MCF 10A (cell line): Measurements from ENCODE around the gene CTNNB1. TPM values are rescaled to one million over a fixed set of nuclear protein-coding genes. Genes with fewer than 3 reads are reported as not detected.

Experiments used
- BruUV-seq: library from RNA; stranded (reverse); fragments of 400-500 nt; replicated peaks from 2 replicates; lab custom pipeline; 2021; lab: Mats Ljungman, UMichigan
- CTCF ChIA-PET: fragments of 300-600 bp; sonication (Branson Sonifier 250); formaldehyde crosslinking; extraction: SDS; loops from one replicate; lab custom pipeline; 2021; ENCODE audit warnings: antibody characterized with exemption, inconsistent platforms; lab: Yijun Ruan, JAX
- POLR2A ChIA-PET: fragments of 300-600, 350-650 bp; sonication (Branson Sonifier 250); formaldehyde crosslinking; extraction: SDS; loops from one replicate; lab custom pipeline; 2020; ENCODE audit warnings: antibody characterized with exemption, inconsistent platforms; lab: Yijun Ruan, JAX
- DNase-seq: peaks from one replicate; pipeline ENCODE4 v3.0.0-alpha.2; 2018; ENCODE audit not compliant: unreplicated experiment
- H3K27ac Mint-ChIP-seq: one replicate; pipeline ENCODE4 v1.8.0; 2022; ENCODE audit warnings: mild to moderate bottlenecking, low read depth, mixed read lengths; ENCODE audit not compliant: unreplicated experiment
- H3K27me3 Mint-ChIP-seq: one replicate; pipeline ENCODE4 v1.8.0; 2022; ENCODE audit warnings: mixed read lengths; ENCODE audit not compliant: insufficient read depth, unreplicated experiment
- H3K36me3 Mint-ChIP-seq: one replicate; pipeline ENCODE4 v1.8.0; 2022; ENCODE audit warnings: mild to moderate bottlenecking, moderate library complexity, mixed read lengths; ENCODE audit not compliant: insufficient read depth, unreplicated experiment
- H3K4me1 Mint-ChIP-seq: one replicate; pipeline ENCODE4 v1.8.0; 2022; ENCODE audit warnings: mixed read lengths; ENCODE audit not compliant: insufficient read depth, unreplicated experiment
- H3K4me3 Mint-ChIP-seq: one replicate; pipeline ENCODE4 v1.8.0; 2022; ENCODE audit warnings: mild to moderate bottlenecking, moderate library complexity, mixed read lengths; ENCODE audit not compliant: unreplicated experiment
- H3K9me3 Mint-ChIP-seq: one replicate; pipeline ENCODE4 v1.8.0; 2022; ENCODE audit warnings: mixed read lengths; ENCODE audit not compliant: unreplicated experiment
- CTCF ChIP-seq: fragments of 200-600 bp; IDR thresholded peaks from one replicate; pipeline ENCODE4 v1.8.0; 2022; ENCODE audit warnings: antibody characterized with exemption, mild to moderate bottlenecking; ENCODE audit not compliant: unreplicated experiment
- intact Hi-C: fragments of 100-400 bp; cut with micrococcal nuclease; formaldehyde crosslinking; loops from 2 replicates; pipeline ENCODE4 v1.14.1; 2022
- total RNA-seq: library from RNA; stranded (reverse); gene quantifications from 2 replicates; pipeline ENCODE4 v1.2.3, GENCODE V29; 2022

Gene CTNNB1
- total RNA-seq, 1 experiment from 2014 or later: 244 TPM

- no peaks in the 10 kb centered on the region for H3K27me3 Mint-ChIP-seq
- no TSS peak for BruUV-seq
- no peak for DNase-seq
- peaks cover 8% of the 10 kb centered on the region for H3K9me3 Mint-ChIP-seq
- peaks cover 7% of the 10 kb centered on the region for H3K4me1 Mint-ChIP-seq
- no peaks in the 10 kb centered on the region for H3K36me3 Mint-ChIP-seq
- no peak overlapping the region for H3K27ac Mint-ChIP-seq
- TF ChIP-seq CTCF: no peak
- ChIA-PET POLR2A (no interaction called here), CTCF (no interaction called here)
- intact Hi-C loops: no loop called here
- no peak overlapping the region for H3K4me3 Mint-ChIP-seq
Measured at GRCh38 chr3:41164777-41165176, 34.5 kb upstream of the CTNNB1 start.

- Mint-ChIP-seq H3K4me3 (no peak overlapping the region), H3K9me3 (peaks cover 8% of the 10 kb centered on the region), H3K27me3 (no peaks in the 10 kb centered on the region), H3K36me3 (no peaks in the 10 kb centered on the region), H3K27ac (no peak overlapping the region), H3K4me1 (no peaks in the 10 kb centered on the region)
- CTCF ChIA-PET: no interaction called here
- intact Hi-C loops: no loop called here
- BruUV-seq: no TSS peak
- POLR2A ChIA-PET: no interaction called here
- no peak for DNase-seq
- no peak for TF ChIP-seq CTCF
Measured at GRCh38 chr3:41167722-41168497, 31.4 kb upstream of the CTNNB1 start.

GRCh38 chr3:41169023-41169422 is 30.3 kb upstream of the CTNNB1 start:
- Mint-ChIP-seq H3K9me3 (peaks cover 8% of the 10 kb centered on the region), H3K4me3 (no peak overlapping the region), H3K4me1 (no peaks in the 10 kb centered on the region), H3K27ac (no peak overlapping the region), H3K27me3 (no peaks in the 10 kb centered on the region), H3K36me3 (no peaks in the 10 kb centered on the region)
- intact Hi-C loops: no loop called here
- ChIA-PET CTCF (interaction anchor here (0.5 kb wide), 1 partner anchor 581 kb away, joined by 3 read pairs; no protein-coding TSS in a partner anchor), POLR2A (interaction anchor here (1.0 kb wide), 1 partner anchor 23 kb away, joined by 3 read pairs; no protein-coding TSS in a partner anchor)
- no TSS peak for BruUV-seq
- peak; percentile 5 for DNase-seq
- no peak for TF ChIP-seq CTCF

- no peak overlapping the region for H3K27ac Mint-ChIP-seq
- H3K36me3 Mint-ChIP-seq: no peaks in the 10 kb centered on the region
- no peaks in the 10 kb centered on the region for H3K9me3 Mint-ChIP-seq
- DNase-seq: no peak
- no TSS peak for BruUV-seq
- POLR2A ChIA-PET: interaction anchor here (2.2 kb wide), 1 partner anchor 25 kb away, joined by 8 read pairs; the partner anchor contains the start of gene CTNNB1
- H3K4me3 Mint-ChIP-seq: no peak overlapping the region
- no peaks in the 10 kb centered on the region for H3K4me1 Mint-ChIP-seq
- TF ChIP-seq CTCF: no peak
- H3K27me3 Mint-ChIP-seq: no peaks in the 10 kb centered on the region
- CTCF ChIA-PET: no interaction called here
- intact Hi-C loops: no loop called here
Measured at GRCh38 chr3:41173926-41174885, 25.1 kb upstream of the CTNNB1 start.
